Thyroid gland (tissue), 4 donors: ENCODE measurements around the gene KRT33A. TPM values are rescaled to one million over a fixed set of nuclear protein-coding genes. Genes with fewer than 3 reads are reported as not detected.

Experiments
- DNase-seq, 2 donors: peaks; one replicate each; pipeline ENCODE4 v3.0.0-alpha.2; 2019
- H3K27ac ChIP-seq, 3 donors: fragments of 200-600 bp; sonication (generic); 1 replicate in 2 of 3; 2 replicates in 1 of 3; pipeline ENCODE4 v1.5.1; 2016 to 2019; ENCODE audit warnings: mild to moderate bottlenecking in 1 of 3, moderate library complexity in 1 of 3
- H3K27me3 ChIP-seq: fragments of 200-600 bp; sonication (generic); one replicate; pipeline ENCODE4 v1.5.1; 2019
- H3K36me3 ChIP-seq, 2 donors: fragments of 200-600 bp; sonication (generic); one replicate each; pipeline ENCODE4 v1.5.1; 2016 to 2019
- H3K4me1 ChIP-seq, 2 donors: fragments of 200-600 bp; sonication (generic); one replicate each; pipeline ENCODE4 v1.5.1; 2017 to 2019
- H3K4me3 ChIP-seq, 3 donors: fragments of 200-600 bp; sonication (generic); replicated peaks in 1 of 3; 1 replicate in 2 of 3; 2 replicates in 1 of 3; pipeline ENCODE4 v1.5.1; 2016; ENCODE audit warnings: mild to moderate bottlenecking in 1 of 3
- H3K9me3 ChIP-seq: fragments of 200-600 bp; sonication (generic); one replicate; pipeline ENCODE4 v1.5.1; 2017
- CTCF ChIP-seq, 6 experiments: fragments of 200-600 bp in 3 of 6; fragments of 450-650 bp in 3 of 6; sonication (generic) in 3 of 6; IDR thresholded peaks; one replicate each; pipeline ENCODE4 v1.5.1; 2016 to 2019; ENCODE audit warnings: antibody characterized with exemption in 6 of 6, mild to moderate bottlenecking in 2 of 6, inconsistent platforms in 1 of 6, moderate library complexity in 1 of 6
- POLR2A ChIP-seq, 2 donors: fragments of 450-650 bp; IDR thresholded peaks; one replicate each; pipeline ENCODE4 v1.6.1; 2017; ENCODE audit warnings: antibody characterized with exemption in 2 of 2, mild to moderate bottlenecking in 2 of 2, moderate library complexity in 1 of 2
- WGBS, 2 donors: methylation state at CpG; one replicate each; pipeline ENCODE4 v1.1.5; 2017; 5-methylcytosine and 5-hydroxymethylcytosine counted together
- intact Hi-C: fragments of 100-400 bp; cut with DNase I; formaldehyde crosslinking; loops from one replicate; pipeline ENCODE4 v1.15.1; 2023
- total RNA-seq, 4 donors: library from RNA; depleted of rRNA; stranded (reverse); fragments of >200 nt; gene quantifications; one replicate each; pipeline ENCODE4 v1.2.3, GENCODE V29; 2016

KRT33A gene
- total RNA-seq, 4 donors from 2014 or later: not detected

GRCh38 chr17:41315814-41316445 is 34.7 kb downstream of the KRT33A start:
- no peak for DNase-seq
- no peak for TF ChIP-seq POLR2A (IDR thresholded peaks at IDR 0.05)
- TF ChIP-seq CTCF (IDR thresholded peaks at IDR 0.05): no peak
- intact Hi-C loops: no loop called here
- 76 to 77% methylated on average over 14 to 17 of the region's 17 CpGs for WGBS, 2 donors
- H3K27me3 ChIP-seq: no peaks in the 10 kb centered on the region
- no peaks in the 10 kb centered on the region for H3K36me3 ChIP-seq
- no peaks in the 10 kb centered on the region for H3K9me3 ChIP-seq
- no peak overlapping the region for H3K4me3 ChIP-seq
- no peaks in the 10 kb centered on the region for H3K4me1 ChIP-seq
- H3K27ac ChIP-seq: no peak overlapping the region

DNA sequence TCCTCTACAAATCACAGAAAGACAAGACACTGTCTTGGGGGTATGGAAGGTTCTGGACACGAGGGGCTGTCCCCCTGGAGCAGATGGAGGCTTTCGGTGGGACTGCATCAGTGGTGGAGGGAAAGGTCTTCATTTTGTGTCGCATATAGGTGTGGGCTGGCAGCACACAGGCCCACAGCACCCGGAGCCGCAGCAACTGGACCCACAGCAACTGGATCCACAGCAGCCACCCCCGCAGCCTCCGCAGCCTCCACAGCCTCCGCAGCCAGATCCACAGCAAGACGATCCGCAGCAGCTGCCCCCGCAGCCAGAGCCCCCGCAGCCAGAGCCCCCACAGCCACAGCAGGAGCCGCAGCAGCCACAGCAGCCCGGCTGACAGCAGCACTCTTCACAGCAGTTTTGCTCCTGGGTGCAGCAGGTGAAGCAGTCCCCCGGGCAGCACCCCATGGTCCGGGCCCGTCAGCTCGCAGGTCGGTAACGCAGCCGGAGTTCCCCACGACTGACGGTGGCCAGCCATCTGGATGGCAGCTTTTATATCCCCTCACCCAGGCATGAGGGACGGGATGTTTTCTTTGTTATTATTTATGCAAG is 35.3 kb downstream of the KRT33A start, which contains the start of gene KRTAP17-1:
Gene KRTAP17-1, minus strand, starts transcription at position 507 of the 591 bp plus-strand sequence. Its CDS starts 60 bp downstream, at position 447.
- Histone ChIP-seq H3K4me1 (no peaks in the 10 kb centered on the region), H3K9me3 (no peaks in the 10 kb centered on the region), H3K27ac (no peak within 1 kb of the TSS), H3K27me3 (no peaks in the 10 kb centered on the region), H3K4me3 (no peak within 1 kb of the TSS), H3K36me3 (no peaks in the 10 kb centered on the region)
- intact Hi-C loops: no loop called here
- no peak for TF ChIP-seq CTCF (IDR thresholded peaks at IDR 0.05)
- no peak for TF ChIP-seq POLR2A (IDR thresholded peaks at IDR 0.05)
- WGBS, 2 donors: 76 to 85% methylated on average over 13 to 20 of the region's 24 CpGs
- no peak for DNase-seq

DNA sequence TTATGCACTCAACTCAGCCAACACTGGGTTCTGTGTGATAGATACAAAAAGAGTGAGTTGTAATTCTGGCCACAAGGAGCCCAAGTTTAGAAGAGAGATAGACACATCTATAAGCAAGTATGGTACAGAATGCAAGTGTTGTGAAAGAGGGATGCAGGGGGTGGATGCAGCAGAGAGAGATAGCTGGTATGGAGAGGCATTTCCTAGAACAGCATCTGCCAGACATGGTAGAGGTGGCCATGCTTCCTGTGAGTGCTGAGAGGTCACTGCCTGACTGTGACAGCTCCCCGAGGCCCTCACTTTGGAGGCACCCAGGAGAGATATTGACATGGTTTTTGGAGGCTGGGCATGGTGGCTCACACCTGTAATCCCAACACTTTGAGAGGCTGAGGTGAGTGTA is 39.5 kb downstream of the KRT33A start:
- no peaks in the 10 kb centered on the region for H3K27me3 ChIP-seq
- intact Hi-C loops: no loop called here
- H3K4me3 ChIP-seq: no peak overlapping the region
- 89% methylated on average over 1 of the region's 1 CpG for WGBS, 2 donors
- no peak for DNase-seq
- no peak overlapping the region for H3K27ac ChIP-seq
- no peak for TF ChIP-seq CTCF (IDR thresholded peaks at IDR 0.05)
- no peak for TF ChIP-seq POLR2A (IDR thresholded peaks at IDR 0.05)
- peaks cover 0 to 18% of the 10 kb centered on the region in 2 donors for H3K4me1 ChIP-seq
- H3K9me3 ChIP-seq: no peaks in the 10 kb centered on the region
- H3K36me3 ChIP-seq: no peaks in the 10 kb centered on the region

DNA sequence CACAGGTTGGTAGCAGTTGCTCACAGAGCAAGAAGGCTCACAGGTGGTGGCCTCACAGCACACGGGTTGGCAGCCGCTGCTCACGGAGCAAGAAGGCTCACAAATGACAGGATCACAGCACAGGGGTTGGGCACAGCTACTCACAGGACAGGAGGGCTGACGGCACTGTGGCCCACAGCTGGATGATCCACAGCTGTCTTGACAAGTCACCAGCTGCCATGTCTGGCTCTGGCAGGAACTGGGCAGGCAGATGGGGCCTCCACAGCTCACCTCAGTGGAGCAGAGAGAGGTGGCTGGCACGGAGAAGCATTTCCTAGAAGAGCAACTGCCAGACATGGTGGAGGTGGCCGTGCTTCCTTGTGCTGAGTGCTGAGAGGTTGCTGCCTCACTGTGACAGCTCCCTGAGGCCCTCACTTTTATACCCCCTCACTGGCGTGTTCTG is 41.7 kb downstream of the KRT33A start, which contains the start of gene KRTAP16-1:
Gene KRTAP16-1, minus strand, starts transcription at position 392 of the 442 bp plus-strand sequence. Its CDS starts 56 bp downstream, at position 336.
- H3K36me3 ChIP-seq: no peaks in the 10 kb centered on the region
- DNase-seq: no peak
- intact Hi-C loops: no loop called here
- WGBS, 2 donors: 71 to 81% methylated on average over 4 to 6 of the region's 7 CpGs
- H3K4me1 ChIP-seq: peaks cover 0 to 18% of the 10 kb centered on the region in 2 donors
- no peak within 1 kb of the TSS for H3K4me3 ChIP-seq
- H3K27ac ChIP-seq: no peak within 1 kb of the TSS
- no peaks in the 10 kb centered on the region for H3K9me3 ChIP-seq
- H3K27me3 ChIP-seq: no peaks in the 10 kb centered on the region
- TF ChIP-seq CTCF (IDR thresholded peaks at IDR 0.05) (no peak), POLR2A (IDR thresholded peaks at IDR 0.05) (no peak)
